ENCODE measurements around the gene KCNC1.

Gene KCNC1

DNA sequence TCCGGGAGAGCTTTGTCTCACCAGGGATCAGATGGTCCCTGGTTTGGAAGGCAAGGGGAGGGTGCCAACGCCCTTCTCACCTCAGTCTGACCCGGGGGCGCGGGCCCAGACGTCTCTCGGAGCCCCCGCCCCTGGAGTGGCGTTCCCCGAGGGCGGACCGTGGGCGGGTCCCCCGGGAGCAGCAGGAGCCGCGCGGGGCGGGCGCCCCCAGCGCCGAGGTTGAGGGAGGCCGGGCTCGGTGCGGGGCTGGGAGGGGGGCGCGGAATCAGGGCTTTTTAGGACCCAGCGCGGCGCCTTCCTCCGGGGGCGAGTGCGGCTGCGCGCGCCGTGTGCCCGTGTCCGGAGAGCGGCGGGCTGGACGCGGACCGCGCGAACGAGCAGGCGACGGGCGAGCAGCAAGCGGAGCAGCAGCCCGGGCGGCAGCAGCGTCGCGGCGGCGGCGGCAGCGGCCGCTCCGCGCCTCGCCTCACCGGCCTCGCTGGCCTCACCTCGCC, at the start of gene KCNC1:
Gene KCNC1, plus strand, starts transcription at position 364 of the 494 bp plus-strand sequence. CDS start 1,222 bp downstream, outside the sequence.
- peak; percentile 8 for DNase-seq

GRCh38 chr11:17686231-17686980, 48.2 kb upstream of the KCNC1 start:
- no peak for DNase-seq

DNA sequence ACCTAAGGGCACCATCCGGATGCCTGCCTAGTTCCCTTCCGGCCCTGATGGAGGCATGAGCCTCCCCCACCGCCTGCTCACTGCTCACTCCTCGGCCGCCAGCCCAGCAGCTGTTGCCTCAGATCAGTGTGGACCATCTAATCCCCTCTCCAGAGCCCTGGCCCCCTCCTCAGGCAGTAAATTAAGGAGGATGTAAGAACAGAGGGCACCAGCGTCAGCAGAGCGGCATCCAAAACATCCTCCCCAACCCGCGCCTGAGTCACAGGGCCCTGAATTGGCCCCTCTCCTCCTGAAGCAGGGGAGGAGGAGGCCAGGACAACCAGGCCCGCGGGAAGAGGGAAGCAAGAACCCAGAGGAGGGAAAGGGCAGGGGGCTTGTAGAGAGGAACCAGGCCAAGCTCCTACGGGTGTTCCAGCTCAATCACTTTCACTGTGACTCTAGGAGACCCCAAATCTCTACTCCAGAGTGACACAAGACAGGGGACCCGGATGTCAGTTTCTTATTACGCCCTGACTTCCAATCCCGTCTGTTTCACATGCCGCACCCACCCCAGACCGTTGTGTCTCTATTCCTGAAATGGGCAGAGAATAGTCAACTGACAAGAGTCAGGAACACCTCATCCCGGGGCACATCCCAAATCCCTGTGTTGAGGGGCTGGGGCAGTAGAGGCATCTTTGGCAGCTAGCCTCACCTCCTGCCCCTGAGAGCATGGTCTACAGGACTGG, 46.5 kb upstream of the KCNC1 start:
- no peak for DNase-seq

- DNase-seq, result no peak
Measured at GRCh38 chr11:17691550-17691949, 43.0 kb upstream of the KCNC1 start.

DNA sequence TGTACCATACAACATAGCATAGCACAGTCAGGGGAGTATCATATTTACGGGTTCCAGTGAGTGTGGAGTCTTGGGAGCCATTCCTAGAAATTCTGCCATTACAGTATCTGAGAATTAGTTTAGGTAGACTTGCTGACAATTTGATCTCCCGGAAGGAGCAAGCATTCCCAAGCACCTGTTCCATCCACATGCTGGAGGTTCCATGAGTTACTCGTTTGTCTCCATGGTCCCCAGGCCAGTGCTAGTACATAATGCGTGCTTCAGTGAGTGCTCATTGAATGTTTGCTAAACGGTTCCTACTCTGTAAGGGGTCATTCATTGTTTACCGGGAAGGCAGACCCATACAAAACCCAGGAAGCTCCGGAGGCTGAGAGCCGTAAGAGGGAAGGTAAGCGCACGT, 42.6 kb upstream of the KCNC1 start:
- DNase-seq, result no peak

DNA sequence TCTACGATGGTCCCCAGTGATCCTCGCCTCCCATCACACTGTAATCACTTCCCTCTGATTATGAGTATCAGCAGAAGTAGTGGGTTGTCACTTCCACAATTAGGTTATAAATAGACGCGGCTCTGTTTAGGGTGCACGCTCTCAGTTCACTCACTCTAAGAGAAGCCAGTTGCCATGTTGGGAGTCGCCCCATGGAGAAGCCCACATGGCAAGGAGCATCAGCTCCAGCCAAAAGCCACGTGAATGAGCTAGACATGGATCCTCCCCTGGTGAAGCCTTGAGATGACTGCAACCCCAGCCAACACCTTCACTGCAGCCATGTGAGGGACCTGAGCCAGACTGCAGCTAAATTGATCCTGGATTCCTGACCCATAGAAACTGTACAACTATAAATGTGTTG, 41.6 kb upstream of the KCNC1 start:
- no peak for DNase-seq

- DNase-seq, result no peak
Measured at GRCh38 chr11:17693531-17693930, 41.0 kb upstream of the KCNC1 start.

- no peak for DNase-seq
Measured at GRCh38 chr11:17694494-17695110, 40.0 kb upstream of the KCNC1 start.

- DNase-seq, result no peak
Measured at GRCh38 chr11:17695454-17696441, 38.8 kb upstream of the KCNC1 start.

GRCh38 chr11:17696741-17697140, 37.8 kb upstream of the KCNC1 start:
- DNase-seq, result no peak

DNA sequence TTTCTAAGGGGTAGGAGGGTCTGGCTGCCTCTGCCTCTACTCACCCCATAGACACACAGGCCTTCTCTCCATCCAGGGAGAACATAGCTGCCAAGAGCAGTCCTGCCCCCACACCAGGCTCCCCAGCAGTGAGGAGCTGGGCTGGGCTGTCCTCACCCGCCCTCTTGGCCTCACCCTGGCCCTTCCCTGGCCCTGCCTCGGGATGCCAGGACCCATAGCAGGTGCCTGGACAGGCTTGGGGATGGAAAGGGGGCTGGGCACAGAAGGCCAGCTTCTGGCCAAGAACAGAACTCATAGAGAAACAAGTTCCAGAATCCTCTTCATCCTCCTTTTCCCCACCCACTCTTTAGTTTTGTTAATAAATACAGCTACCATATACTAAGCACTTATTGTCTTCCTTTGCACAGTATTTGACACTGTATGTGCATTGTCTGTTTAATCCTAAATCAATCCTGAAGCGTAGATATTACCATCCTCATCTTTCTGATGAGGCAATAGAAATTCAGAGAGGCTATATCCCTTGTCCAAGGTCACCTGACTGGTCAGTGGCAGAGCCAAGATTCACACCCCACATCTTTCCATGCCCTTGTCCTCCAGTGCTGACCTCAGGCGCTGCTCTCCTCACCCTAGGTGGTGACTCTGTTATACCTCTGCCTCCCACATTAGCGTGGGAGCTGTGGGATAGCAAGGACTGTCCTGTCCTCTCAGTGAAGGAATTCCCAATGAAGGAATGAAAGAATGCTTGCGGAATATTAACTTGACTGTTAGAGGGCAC, 37.2 kb upstream of the KCNC1 start:
- no peak for DNase-seq

- no peak for DNase-seq
Measured at GRCh38 chr11:17699147-17700114, 35.1 kb upstream of the KCNC1 start.

GRCh38 chr11:17700991-17701390, 33.6 kb upstream of the KCNC1 start:
- no peak for DNase-seq

DNA sequence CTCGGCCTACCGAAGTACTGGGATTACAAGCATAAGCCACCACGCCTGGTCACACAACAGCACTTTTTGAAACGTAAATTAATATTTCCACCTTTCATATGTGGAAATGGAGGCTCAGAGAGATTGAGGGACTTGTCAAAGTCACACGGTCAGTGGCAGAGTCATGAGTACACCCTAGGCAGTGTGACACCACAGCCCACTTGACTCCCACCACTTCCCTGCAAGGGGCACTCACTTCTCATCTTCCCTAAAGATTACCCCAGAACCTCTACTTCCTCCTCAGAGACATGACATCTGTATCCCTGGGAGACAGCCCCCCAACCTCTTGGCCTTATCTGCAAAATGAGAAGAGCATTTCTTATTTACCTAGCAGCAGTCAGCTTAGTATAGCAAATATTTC, 31.7 kb upstream of the KCNC1 start:
- DNase-seq, result no peak

- no peak for DNase-seq
Measured at GRCh38 chr11:17703951-17704350, 30.6 kb upstream of the KCNC1 start.

DNA sequence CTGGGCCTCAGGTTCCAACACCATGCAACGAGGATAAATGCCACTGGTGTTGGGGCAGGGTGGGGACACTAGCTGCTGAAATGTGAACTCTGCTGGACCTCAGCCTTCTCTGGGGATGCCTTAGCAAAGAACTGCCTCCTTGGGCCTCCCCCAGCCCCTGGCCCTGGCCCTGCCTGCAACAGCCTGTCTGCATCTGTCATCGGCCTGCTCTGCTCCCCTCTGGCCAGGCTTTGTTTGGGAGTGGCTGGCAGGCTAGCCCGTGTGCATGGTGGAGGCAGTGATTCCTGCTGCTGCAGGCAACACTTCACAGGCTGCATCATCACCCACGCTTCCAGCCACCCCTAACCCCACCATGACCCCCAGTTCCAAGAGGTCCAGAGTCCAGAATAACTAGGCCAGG, 26.8 kb upstream of the KCNC1 start:
- no peak for DNase-seq

DNA sequence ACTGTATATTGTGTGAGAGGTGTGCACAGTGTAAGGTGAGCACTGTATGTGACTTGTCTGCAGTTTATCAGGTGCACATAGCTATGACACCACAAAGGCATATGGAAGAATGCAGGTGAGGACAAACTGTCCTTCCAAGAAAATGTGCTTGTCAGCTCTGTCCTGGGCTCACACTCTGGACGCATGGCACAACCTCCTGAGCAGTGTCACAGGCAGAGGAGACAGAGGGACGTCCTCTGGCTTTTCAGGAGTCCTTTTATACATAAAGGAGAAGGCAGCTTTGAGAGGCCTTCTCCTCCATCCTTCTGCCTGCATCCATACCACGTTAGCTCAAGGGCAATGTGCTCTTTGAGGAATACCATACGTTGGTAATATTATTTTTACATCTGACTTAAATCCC, 22.7 kb upstream of the KCNC1 start:
- DNase-seq, result no peak

- no peak for DNase-seq
Measured at GRCh38 chr11:17713851-17714250, 20.7 kb upstream of the KCNC1 start.

GRCh38 chr11:17714356-17714854, 20.2 kb upstream of the KCNC1 start:
- DNase-seq, result no peak

- DNase-seq, result no peak
Measured at GRCh38 chr11:17714870-17715269, 19.7 kb upstream of the KCNC1 start.

Data from NCI-H510A treated with DMSO at 0.1 percent for 48 hours (cell line).